ENCODE results near the gene SGIP1. TPM values are rescaled to one million over a fixed set of nuclear protein-coding genes. Genes with fewer than 3 reads are reported as not detected.

The SGIP1 gene
- total RNA-seq, 1 donor from 2014 or later: 31.8 TPM

DNA sequence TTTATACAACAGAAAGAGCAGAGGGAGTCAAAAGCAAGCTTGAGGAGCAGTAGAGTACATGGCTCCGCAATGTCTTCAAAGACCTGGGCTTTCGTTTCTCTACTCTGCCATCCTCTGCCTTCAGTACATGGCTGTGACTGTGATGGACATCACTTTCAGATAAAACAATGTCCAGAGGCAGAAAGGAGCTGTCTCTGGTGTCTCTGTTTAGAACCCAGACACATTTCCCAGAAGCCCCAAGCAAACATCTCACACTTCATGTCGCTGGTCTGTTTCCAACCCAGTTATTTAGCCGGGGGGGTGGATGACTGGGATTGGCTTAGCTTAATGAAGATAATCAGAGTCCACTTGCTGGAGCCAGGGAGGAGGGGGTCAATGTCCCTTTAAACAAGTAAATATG is 25.6 kb downstream of the SGIP1 start:
- no peak for DNase-seq (ENCODE audit: low spot score)
- TF ChIP-seq, protein P1, sequence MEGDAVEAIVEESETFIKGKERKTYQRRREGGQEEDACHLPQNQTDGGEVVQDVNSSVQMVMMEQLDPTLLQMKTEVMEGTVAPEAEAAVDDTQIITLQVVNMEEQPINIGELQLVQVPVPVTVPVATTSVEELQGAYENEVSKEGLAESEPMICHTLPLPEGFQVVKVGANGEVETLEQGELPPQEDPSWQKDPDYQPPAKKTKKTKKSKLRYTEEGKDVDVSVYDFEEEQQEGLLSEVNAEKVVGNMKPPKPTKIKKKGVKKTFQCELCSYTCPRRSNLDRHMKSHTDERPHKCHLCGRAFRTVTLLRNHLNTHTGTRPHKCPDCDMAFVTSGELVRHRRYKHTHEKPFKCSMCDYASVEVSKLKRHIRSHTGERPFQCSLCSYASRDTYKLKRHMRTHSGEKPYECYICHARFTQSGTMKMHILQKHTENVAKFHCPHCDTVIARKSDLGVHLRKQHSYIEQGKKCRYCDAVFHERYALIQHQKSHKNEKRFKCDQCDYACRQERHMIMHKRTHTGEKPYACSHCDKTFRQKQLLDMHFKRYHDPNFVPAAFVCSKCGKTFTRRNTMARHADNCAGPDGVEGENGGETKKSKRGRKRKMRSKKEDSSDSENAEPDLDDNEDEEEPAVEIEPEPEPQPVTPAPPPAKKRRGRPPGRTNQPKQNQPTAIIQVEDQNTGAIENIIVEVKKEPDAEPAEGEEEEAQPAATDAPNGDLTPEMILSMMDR (IDR thresholded peaks at IDR 0.05): no peak
- Mint-ChIP-seq H3K4me3 (ENCODE audit: unreplicated experiment) (no peak overlapping the region), H3K36me3 (ENCODE audit: low read depth) (peaks cover 5% of the 10 kb centered on the region), H3K27me3 (ENCODE audit: low read depth) (no peaks in the 10 kb centered on the region), H3K4me1 (ENCODE audit: low read depth) (peaks cover 52% of the 10 kb centered on the region), H3K9me3 (ENCODE audit: low read depth) (no peaks in the 10 kb centered on the region), H3K27ac (ENCODE audit: unreplicated experiment) (no peak overlapping the region)

DNA sequence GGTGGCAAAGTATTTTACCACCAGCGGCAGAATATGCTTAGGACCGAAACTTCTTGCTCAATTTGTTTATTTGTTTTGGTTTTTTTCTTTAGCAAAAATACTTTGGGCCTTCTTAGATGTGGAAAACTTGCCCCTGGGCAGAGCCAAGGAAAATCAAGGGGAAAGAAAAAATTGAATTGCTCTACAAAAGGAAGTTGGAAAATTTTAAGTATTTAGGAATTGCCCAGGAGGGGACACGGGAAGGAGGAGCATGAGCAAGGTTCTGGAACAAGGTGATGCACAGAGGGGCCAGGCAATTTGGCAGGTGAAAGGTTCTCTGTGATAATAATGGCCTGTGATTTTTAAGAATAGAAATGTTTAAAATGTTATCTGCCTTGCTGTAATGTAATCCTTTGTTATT is 28.6 kb downstream of the SGIP1 start:
- H3K27ac Mint-ChIP-seq (ENCODE audit: unreplicated experiment): peak overlapping the region; percentile 93
- no peak for DNase-seq (ENCODE audit: low spot score)
- H3K36me3 Mint-ChIP-seq (ENCODE audit: low read depth): peaks cover 5% of the 10 kb centered on the region
- H3K4me1 Mint-ChIP-seq (ENCODE audit: low read depth): peaks cover 43% of the 10 kb centered on the region
- no peaks in the 10 kb centered on the region for H3K27me3 Mint-ChIP-seq (ENCODE audit: low read depth)
- TF ChIP-seq, protein P1 (IDR thresholded peaks at IDR 0.05): no peak
- H3K9me3 Mint-ChIP-seq (ENCODE audit: low read depth): peaks cover 6% of the 10 kb centered on the region
- H3K4me3 Mint-ChIP-seq (ENCODE audit: unreplicated experiment): no peak overlapping the region

GRCh38 chr1:66563094-66563800 is 29.3 kb downstream of the SGIP1 start:
- no peak for DNase-seq (ENCODE audit: low spot score)
- H3K9me3 Mint-ChIP-seq (ENCODE audit: low read depth): peaks cover 13% of the 10 kb centered on the region
- H3K4me1 Mint-ChIP-seq (ENCODE audit: low read depth): peaks cover 42% of the 10 kb centered on the region
- H3K27me3 Mint-ChIP-seq (ENCODE audit: low read depth): no peaks in the 10 kb centered on the region
- peaks cover 9% of the 10 kb centered on the region for H3K36me3 Mint-ChIP-seq (ENCODE audit: low read depth)
- H3K4me3 Mint-ChIP-seq (ENCODE audit: unreplicated experiment): peak overlapping the region; percentile 4
- TF ChIP-seq, protein P1 (IDR thresholded peaks at IDR 0.05): no peak
- peak overlapping the region; percentile 93 for H3K27ac Mint-ChIP-seq (ENCODE audit: unreplicated experiment)

GRCh38 chr1:66563941-66564630 is 30.1 kb downstream of the SGIP1 start:
- peak overlapping the region; percentile 93 for H3K27ac Mint-ChIP-seq (ENCODE audit: unreplicated experiment)
- peaks cover 42% of the 10 kb centered on the region for H3K4me1 Mint-ChIP-seq (ENCODE audit: low read depth)
- H3K36me3 Mint-ChIP-seq (ENCODE audit: low read depth): peaks cover 9% of the 10 kb centered on the region
- DNase-seq (ENCODE audit: low spot score): no peak
- H3K27me3 Mint-ChIP-seq (ENCODE audit: low read depth): no peaks in the 10 kb centered on the region
- peaks cover 13% of the 10 kb centered on the region for H3K9me3 Mint-ChIP-seq (ENCODE audit: low read depth)
- H3K4me3 Mint-ChIP-seq (ENCODE audit: unreplicated experiment): peak overlapping the region; percentile 26
- TF ChIP-seq, protein P1 (IDR thresholded peaks at IDR 0.05): no peak

DNA sequence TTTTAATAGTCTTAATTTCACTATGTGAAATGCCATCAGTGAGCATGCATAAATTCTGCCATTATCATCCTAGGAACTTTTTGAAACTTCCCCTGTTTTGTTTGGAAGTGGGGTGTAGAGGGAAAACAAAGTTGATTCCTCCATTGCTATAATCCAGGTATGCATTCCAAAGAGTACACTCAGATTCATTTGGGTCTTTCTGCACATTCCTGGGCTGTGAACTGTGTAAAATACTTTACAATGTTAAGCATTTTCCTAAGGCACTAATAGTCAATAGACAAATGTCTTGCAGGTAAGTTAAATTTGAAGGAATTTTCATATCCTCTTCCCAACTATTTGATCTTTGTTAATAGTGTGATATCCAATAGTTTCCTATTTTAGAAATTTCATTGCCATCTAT is 36.2 kb downstream of the SGIP1 start:
- Mint-ChIP-seq H3K27me3 (ENCODE audit: low read depth) (no peaks in the 10 kb centered on the region), H3K9me3 (ENCODE audit: low read depth) (peaks cover 13% of the 10 kb centered on the region), H3K4me3 (ENCODE audit: unreplicated experiment) (no peak overlapping the region), H3K27ac (ENCODE audit: unreplicated experiment) (no peak overlapping the region), H3K4me1 (ENCODE audit: low read depth) (peaks cover 34% of the 10 kb centered on the region), H3K36me3 (ENCODE audit: low read depth) (peaks cover 14% of the 10 kb centered on the region)
- no peak for DNase-seq (ENCODE audit: low spot score)
- TF ChIP-seq, protein P1 (IDR thresholded peaks at IDR 0.05): no peak
